GM19468 (cell line): ENCODE results near the gene ZMIZ1.

Experiments
- ATAC-seq: cut with Tn5 transposase; IDR thresholded peaks from one replicate; pipeline ENCODE4 v1.9.1; 2021; ENCODE audit warnings: mild to moderate bottlenecking, moderate library complexity, moderate number of reproducible peaks; ENCODE audit not compliant: unreplicated experiment; ENCODE audit errors: extremely low read depth

The ZMIZ1 gene

DNA sequence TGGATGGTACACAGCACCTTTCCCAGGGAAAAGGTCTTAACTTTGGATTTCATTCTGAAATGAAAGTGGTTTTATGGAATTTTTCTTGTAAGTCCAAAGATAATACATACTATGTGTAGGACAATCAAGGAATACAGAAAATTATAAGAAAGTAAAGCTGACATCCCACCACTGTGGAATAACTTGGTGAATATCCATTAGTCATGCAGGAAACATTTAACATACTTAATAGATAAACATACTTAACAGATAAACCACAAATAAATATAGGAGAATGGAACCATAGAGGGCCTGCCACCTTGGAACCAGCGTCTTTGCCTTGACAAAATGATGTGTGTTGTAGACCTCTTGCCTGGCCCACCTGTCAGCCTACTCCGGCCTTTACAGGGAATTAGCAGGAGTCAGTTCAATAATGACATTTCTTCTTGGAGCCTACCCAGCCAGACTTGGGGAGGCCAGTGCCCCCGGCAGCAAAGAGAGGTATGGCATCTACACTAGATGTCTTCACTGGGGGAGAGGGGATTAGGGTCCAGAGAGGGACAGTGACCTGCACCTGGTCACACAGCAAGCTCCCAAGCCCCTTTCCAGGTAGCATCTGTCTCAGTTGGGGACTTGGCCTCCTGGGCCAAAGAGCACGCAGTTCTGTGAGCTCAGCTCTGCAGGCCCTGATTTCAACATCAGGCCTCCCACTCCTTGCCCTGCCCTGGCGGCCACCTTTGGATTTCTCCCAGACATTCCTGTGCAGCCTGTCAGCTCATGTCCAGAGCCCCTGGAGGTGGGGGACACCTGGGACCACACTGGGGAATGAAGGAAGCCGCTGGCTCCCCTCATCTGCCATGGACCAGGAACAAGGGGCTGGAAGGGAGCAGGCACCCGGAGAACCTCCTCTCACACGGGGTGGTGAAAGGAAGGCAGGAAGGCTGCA, 165.9 kb downstream of the ZMIZ1 start:
- ATAC-seq: no peak

DNA sequence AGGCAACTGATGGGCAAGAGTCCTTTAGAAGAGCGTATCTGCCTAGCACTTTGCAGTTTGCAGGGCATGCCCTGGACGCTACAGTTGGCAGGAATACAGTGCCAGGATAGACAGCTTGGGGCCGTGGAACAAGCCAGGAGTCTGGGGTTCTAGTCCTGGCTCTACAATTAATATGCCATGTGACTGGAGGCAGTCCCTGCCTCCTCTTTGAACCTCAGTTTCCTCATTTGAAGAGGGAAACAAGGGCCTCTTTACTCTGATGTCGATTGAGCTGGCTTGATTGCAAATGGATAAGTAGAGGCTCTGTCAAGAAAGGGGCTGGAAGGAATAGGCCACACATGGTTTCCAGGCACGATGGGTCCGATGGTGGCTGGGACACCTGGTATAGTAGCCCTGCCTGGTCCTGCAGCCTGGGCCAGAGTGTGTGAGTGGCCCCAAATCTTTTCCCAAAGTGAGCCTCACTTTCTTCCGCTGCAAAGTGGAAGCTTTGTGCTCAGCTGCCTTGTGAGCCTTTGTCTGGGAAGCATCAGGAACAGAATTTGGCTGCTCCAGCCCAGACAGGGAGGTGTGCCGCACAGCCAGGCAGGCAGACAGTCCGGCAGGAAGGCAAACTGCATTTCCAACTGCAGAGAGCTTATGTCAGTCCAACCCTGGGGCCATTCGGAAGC, 167.1 kb downstream of the ZMIZ1 start:
- ATAC-seq: no peak

DNA sequence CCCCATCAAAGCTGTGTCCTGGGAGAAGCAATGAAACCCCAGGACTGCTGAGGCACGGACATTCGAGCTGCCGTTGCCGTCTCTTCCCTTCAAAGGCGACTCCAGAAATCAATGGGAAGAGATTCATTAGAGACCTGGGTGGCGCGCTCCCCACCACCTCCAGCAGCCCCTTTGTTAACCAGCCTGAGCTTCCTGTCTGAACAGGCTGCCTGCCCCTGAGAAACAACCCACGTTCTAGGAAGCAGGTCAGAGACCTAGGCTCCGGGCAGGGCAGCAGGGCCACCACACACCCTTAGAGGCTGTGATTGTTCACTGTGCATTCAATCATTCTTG, 167.6 kb downstream of the ZMIZ1 start:
- no peak for ATAC-seq

GRCh38 chr10:79237454-79238157, 168.8 kb downstream of the ZMIZ1 start:
- ATAC-seq: no peak

DNA sequence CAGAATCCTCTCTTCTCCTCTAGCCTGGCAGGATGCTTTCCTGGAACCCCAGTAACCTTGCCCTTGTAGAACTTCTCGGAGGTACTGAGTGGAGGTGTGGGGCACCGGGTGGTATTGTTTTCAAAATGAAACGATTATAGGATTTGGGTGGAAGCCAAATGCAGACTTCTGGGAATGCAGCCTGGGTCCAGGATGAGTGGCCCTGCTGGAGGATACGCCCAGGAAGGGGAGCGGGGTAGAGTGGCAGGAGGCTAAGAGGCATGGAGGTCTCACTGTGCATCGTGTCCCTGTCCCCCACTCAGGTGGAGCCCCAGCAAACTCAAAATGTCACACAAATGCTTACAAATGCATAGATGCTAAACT, 169.4 kb downstream of the ZMIZ1 start:
- no peak for ATAC-seq

GRCh38 chr10:79238606-79239005, 169.8 kb downstream of the ZMIZ1 start:
- no peak for ATAC-seq

DNA sequence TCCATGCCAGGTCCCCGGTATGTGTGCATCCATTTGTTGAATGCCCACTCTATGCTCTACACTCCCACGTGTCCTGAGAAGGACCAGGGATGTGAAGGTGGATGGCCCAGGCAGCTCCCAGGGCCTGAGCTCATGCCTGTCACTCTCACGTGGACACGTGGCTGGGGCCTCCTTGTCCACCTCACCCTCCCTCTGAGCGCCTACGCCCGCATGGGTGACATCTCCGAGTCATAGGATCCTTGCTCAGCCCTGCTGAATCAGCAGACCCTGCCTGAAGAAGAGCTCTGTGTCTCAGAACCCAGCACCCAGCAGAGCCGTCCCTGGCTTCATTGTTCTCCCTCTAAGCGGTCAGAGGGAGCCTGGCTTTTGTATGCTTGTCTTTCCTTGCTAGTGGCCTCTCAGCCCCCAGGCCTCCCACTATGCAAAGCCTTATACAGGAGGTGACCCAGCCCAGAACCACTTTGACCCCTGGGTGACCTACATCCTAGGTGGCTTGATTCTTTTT, 170.6 kb downstream of the ZMIZ1 start:
- no peak for ATAC-seq

DNA sequence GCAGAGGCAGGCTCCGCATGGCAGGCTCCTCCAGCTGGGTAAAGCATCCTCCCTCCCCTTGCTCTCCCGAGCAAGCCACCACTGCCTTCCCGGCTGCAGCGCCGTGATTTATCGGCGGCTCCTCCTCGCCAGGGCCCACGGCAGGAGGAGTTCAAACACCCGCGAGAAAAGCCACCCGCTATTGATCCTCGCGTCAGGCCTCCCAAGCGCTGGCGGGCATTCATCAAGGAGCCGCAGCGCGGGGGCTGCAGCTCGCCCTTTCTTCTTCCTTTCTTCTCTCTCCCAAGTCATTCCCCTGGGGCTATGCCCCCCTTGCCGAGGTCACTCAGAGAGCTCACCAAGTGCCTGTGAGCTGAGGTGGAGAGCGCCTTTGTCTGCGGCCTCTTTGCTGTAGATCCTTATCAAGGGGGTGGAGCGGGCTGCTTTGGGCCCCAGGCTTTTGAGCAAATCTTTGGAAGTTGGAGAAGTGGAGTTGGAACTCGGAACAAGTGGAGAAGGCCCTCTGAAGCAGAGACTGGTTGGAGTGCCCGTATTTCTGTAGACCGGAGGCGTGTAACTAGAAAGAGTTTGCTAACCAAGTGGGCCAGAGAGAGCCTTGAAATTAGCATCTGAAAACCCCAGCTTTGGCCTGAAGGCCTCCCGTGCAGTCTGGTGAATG, 171.3 kb downstream of the ZMIZ1 start:
- ATAC-seq: no peak

DNA sequence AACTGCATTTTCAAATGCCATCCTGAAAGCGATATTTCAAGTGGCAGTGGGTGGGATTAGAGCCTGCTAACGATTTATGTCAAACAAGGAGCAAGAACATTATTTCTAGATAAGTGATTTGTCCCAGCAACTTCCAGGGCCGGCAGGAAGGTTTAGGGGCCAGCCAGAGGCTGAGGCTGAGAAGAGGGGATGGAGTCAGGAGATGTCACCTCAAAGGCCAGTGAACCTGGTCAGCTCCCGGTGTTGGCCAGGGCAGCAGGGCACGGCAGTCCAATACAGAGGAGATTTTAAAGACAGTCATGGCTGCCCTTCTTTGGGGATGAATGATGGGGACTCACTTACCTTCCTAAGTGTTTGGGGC, 172.8 kb downstream of the ZMIZ1 start:
- no peak for ATAC-seq

GRCh38 chr10:79241990-79242619, 173.3 kb downstream of the ZMIZ1 start:
- ATAC-seq: no peak

DNA sequence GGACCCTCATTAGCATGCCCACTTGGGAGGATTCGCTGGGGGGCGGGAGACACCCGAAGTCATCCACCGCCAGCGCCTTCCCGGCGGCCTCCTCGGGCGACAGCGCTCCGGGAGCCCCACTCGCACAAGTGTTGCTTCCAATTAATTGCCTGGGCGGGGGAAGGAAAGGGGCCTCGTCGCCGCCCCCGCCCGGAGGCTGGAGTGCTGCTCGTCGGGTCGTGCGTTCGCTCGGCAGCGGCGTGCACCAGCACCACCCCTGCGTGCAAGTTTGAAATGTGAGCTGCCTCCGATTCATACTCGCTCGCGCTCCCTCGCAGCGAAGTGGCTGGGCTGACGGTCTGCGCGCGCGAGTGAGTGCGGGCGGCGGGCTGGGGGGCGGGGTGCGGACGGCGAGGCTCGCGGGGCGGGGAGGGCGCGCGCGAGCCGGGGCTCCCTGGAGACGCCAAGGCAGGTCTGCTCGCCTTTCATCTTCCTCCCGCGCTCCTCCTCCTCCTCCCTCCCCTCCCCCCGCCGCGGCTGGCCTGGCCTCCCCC, 173.9 kb downstream of the ZMIZ1 start:
- no peak for ATAC-seq

DNA sequence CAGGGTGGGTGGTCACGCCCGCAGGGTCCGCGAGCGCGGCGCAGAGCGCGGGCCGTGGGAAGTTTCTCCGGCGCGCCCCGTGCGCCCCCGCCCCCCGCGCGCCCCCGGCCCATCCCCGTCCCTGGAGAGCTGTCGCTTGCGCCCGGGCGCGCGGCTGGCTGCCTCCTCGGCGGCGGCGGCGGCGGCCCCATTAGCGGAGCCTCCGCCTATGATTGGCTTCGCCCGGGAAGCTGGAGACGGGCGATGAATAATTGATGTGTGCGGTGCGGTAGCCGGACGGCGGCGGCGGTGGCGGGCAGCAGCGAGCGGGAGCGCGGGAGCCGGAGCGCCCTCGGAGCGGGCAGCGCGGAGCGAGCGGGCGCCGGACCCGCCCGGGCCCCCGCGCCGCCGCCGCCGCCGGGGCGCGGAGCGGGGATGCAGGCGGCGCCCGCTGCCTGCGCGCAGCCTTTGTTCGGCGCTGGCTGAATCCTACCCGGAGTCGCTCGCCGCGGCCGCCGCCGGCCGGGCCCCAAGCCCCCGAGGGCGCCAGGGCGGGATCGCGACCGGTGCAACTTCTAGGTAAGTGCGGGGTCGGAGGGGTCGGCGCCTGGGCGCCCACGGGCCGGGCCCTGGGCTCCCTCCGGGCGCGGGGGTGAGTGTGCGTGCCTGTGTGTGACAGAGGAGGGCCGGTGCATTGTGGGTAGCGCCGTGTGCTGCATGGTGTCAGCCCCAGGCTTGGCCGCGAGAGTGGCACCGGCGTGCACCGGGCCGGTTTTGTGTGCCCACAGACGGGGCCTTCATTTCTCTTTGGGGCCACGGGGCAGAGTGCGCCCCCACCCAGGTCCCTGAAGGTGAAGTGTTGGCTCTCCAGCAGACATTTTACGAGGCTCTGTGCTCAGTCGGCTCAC, 174.7 kb downstream of the ZMIZ1 start:
- ATAC-seq: no peak

GRCh38 chr10:79244068-79244442, 175.3 kb downstream of the ZMIZ1 start:
- no peak for ATAC-seq

- ATAC-seq: no peak
Measured at GRCh38 chr10:79244841-79245504, 176.2 kb downstream of the ZMIZ1 start.

- no peak for ATAC-seq
Measured at GRCh38 chr10:79245539-79246208, 176.9 kb downstream of the ZMIZ1 start.

GRCh38 chr10:79246209-79246581, 177.4 kb downstream of the ZMIZ1 start:
- no peak for ATAC-seq

- no peak for ATAC-seq
Measured at GRCh38 chr10:79246606-79247275, 178.0 kb downstream of the ZMIZ1 start.
